Small intestine (tissue), 7 donors: ENCODE results near the gene ARID3A. TPM values are rescaled to one million over a fixed set of nuclear protein-coding genes. Genes with fewer than 3 reads are reported as not detected.

Experiments
- DNase-seq, 2 donors: peaks; one replicate each; pipeline versions ENCODE4 v3.0.0 to v3.0.0-alpha.2; 2013
- FAIRE-seq: peaks from 2 replicates; lab custom pipeline; 2012; peaks lifted over from hg19 to GRCh38; lab: Jason Lieb, UNC
- H3K27ac ChIP-seq, 3 donors: one replicate each; pipeline ENCODE4 v1.5.1; 2013; ENCODE audit warnings: low read length in 2 of 3, mild to moderate bottlenecking in 2 of 3, control low read depth in 1 of 3, inconsistent platforms in 1 of 3, low read depth in 1 of 3, moderate library complexity in 1 of 3
- H3K27me3 ChIP-seq, 3 donors: one replicate each; pipeline ENCODE4 v1.6.1; 2013; ENCODE audit warnings: low read length in 3 of 3, inconsistent platforms in 1 of 3; ENCODE audit not compliant: control insufficient read depth in 3 of 3, insufficient read depth in 3 of 3
- H3K36me3 ChIP-seq, 3 donors: one replicate each; pipeline ENCODE4 v1.6.1; 2013; ENCODE audit warnings: low read length in 3 of 3, inconsistent platforms in 1 of 3, low read depth in 1 of 3, mild to moderate bottlenecking in 1 of 3, moderate library complexity in 1 of 3; ENCODE audit not compliant: control insufficient read depth in 3 of 3, insufficient read depth in 2 of 3
- H3K4me1 ChIP-seq, 3 donors: one replicate each; pipeline ENCODE4 v1.6.1; 2013; ENCODE audit warnings: low read length in 2 of 3, inconsistent platforms in 1 of 3, low read depth in 1 of 3, mild to moderate bottlenecking in 1 of 3, moderate library complexity in 1 of 3; ENCODE audit not compliant: control insufficient read depth in 3 of 3, insufficient read depth in 2 of 3
- H3K4me3 ChIP-seq, 3 donors: one replicate each; pipeline ENCODE4 v1.5.1; 2013; ENCODE audit warnings: low read length in 3 of 3, control low read depth in 1 of 3, inconsistent platforms in 1 of 3, low read depth in 1 of 3, mild to moderate bottlenecking in 1 of 3, moderate library complexity in 1 of 3
- H3K9me3 ChIP-seq, 2 donors: one replicate each; pipeline ENCODE4 v1.6.1; 2013; ENCODE audit warnings: low read depth in 1 of 2, low read length in 1 of 2; ENCODE audit not compliant: control insufficient read depth in 2 of 2, insufficient read depth in 1 of 2
- WGBS, 3 donors: extraction: QIAGEN DNeasy Blood & Tissue Kit; methylation state at CpG; one replicate each; pipeline ENCODE4 v1.1.7; 2013; 5-methylcytosine and 5-hydroxymethylcytosine counted together
- polyA plus RNA-seq, 4 donors: library from polyadenylated mRNA; stranded (reverse) in 3 of 4; unstranded in 1 of 4; fragments of 200-250 nt in 3 of 4; fragments of 120-200 nt in 1 of 4; gene quantifications; one replicate each; pipeline versions ENCODE4 v1.2.1 to v1.2.3, GENCODE V29; 2013
- donor health status: healthy with polysubstance abuse.
- donor health status: control.
- donor health status: control.
- donor health status: Bipolar disorder and iron deficiency.
- donor health status: healthy.

The ARID3A gene
- polyA plus RNA-seq, 4 donors: 1.3 to 242 (median 4.8) TPM

DNA sequence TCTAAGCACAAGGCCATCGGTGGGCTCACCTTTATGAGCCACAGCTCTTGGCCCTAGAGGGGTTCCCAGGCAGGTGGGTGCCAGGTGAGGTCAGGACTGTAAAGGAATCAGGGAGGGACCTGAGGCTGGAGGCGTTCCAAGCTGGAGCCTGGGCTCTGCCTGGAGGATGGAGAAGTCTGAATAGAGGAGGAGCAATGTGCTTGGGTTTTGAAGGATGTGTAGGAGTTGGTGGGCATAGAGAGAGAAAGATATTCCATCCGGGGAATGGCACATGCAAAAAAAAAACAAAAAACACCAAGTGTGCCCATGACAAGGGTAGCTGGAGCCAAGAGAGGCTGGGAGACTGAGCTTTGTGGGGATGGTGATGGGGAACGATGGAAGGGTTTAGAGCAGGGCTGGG lies 76.8 kb downstream of the ARID3A start:
- Histone ChIP-seq H3K9me3 (peaks cover 0 to 5% of the 10 kb centered on the region in 2 donors), H3K4me1 (peaks cover 0 to 9% (median 2%) of the 10 kb centered on the region in 3 donors), H3K27me3 (peaks cover 0 to 44% (median 20%) of the 10 kb centered on the region in 3 donors), H3K4me3 (no peak overlapping the region), H3K27ac (no peak overlapping the region), H3K36me3 (peaks cover 0 to 8% (median 0%) of the 10 kb centered on the region in 3 donors)
- WGBS, 3 donors: 63 to 80% (median 70%) methylated on average over 4 of the region's 4 CpGs
- FAIRE-seq (no peak), DNase-seq (no peak)

DNA sequence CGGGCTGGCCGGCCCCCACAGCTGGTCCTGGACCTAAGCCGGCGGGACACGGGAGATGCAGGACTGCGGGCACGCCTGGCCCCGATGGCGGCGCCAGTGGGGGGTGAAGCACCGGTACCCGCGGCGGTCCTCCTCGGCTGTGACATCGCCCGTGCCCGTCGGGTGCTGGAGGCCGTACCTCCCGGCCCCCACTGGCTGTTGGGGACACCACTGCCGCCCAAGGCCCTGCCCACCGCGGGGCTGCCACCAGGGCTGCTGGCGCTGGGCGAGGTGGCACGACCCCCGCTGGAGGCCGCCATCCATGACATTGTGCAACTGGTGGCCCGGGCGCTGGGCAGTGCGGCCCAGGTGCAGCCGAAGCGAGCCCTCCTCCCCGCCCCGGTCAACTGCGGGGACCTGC lies 77.4 kb downstream of the ARID3A start:
- no peak overlapping the region for H3K4me3 ChIP-seq
- WGBS, 3 donors: 80 to 87% (median 81%) methylated on average over 19 to 37 of the region's 37 CpGs
- no peak for FAIRE-seq
- no peak for DNase-seq
- H3K27ac ChIP-seq: no peak overlapping the region
- H3K9me3 ChIP-seq: peaks cover 0 to 5% of the 10 kb centered on the region in 2 donors
- peaks cover 0 to 37% (median 16%) of the 10 kb centered on the region in 3 donors for H3K27me3 ChIP-seq
- peaks cover 0 to 9% (median 2%) of the 10 kb centered on the region in 3 donors for H3K4me1 ChIP-seq
- peaks cover 0 to 12% (median 0%) of the 10 kb centered on the region in 3 donors for H3K36me3 ChIP-seq

DNA sequence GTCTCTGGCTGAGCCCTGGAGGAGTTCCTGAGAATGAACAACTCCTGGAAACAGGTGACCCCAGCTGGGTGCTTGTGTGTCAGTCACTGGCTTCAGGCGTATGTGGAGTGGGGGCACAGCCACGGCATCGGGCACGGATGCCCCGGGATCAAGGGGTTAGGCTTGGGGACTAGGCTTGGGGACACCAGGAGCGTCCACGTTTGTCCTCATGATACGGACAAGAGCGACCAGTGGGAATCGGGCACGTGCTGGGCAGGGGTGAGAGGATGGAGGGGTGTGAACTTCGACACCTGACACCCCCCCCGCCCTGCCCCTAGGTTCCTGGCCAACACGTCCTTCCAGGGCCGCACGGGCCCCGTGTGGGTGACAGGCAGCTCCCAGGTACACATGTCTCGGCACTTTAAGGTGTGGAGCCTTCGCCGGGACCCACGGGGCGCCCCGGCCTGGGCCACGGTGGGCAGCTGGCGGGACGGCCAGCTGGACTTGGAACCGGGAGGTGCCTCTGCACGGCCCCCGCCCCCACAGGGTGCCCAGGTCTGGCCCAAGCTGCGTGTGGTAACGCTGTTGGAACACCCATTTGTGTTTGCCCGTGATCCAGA lies 78.5 kb downstream of the ARID3A start:
- Histone ChIP-seq H3K27me3 (peaks cover 0 to 27% (median 8%) of the 10 kb centered on the region in 3 donors), H3K36me3 (peaks cover 0 to 19% (median 5%) of the 10 kb centered on the region in 3 donors), H3K27ac (no peak overlapping the region), H3K4me3 (no peak overlapping the region), H3K4me1 (peaks cover 0 to 9% (median 2%) of the 10 kb centered on the region in 3 donors), H3K9me3 (peaks cover 0 to 4% of the 10 kb centered on the region in 2 donors)
- WGBS, 3 donors: 43 to 69% (median 62%) methylated on average over 31 to 32 of the region's 32 CpGs
- FAIRE-seq (no peak), DNase-seq (no peak)

- Histone ChIP-seq H3K4me1 (peaks cover 0 to 9% (median 2%) of the 10 kb centered on the region in 3 donors), H3K4me3 (no peak overlapping the region), H3K27me3 (peaks cover 0 to 21% (median 8%) of the 10 kb centered on the region in 3 donors), H3K36me3 (peaks cover 0 to 26% (median 5%) of the 10 kb centered on the region in 3 donors), H3K9me3 (peaks cover 0 to 2% of the 10 kb centered on the region in 2 donors), H3K27ac (no peak overlapping the region)
- WGBS, 3 donors: 81 to 89% (median 89%) methylated on average over 57 to 70 of the region's 70 CpGs
- DNase-seq (no peak), FAIRE-seq (no peak)
These were observed 79.2 kb downstream of the ARID3A start for GRCh38 chr19:1004803-1005664.

GRCh38 chr19:1006711-1007398 lies 81.0 kb downstream of the ARID3A start:
- peaks cover 0 to 2% of the 10 kb centered on the region in 2 donors for H3K9me3 ChIP-seq
- 42 to 74% (median 60%) methylated on average over 27 of the region's 27 CpGs for WGBS, 3 donors
- H3K27me3 ChIP-seq: peaks cover 0 to 7% (median 4%) of the 10 kb centered on the region in 3 donors
- FAIRE-seq (no peak), DNase-seq (no peak)
- H3K4me3 ChIP-seq: no peak overlapping the region
- no peaks in the 10 kb centered on the region for H3K4me1 ChIP-seq
- peaks cover 6 to 43% (median 20%) of the 10 kb centered on the region in 3 donors for H3K36me3 ChIP-seq
- H3K27ac ChIP-seq: no peak overlapping the region

- no peak overlapping the region for H3K27ac ChIP-seq
- WGBS, 3 donors: 85 to 93% (median 90%) methylated on average over 62 to 73 of the region's 73 CpGs
- FAIRE-seq: no peak
- peaks cover 0 to 3% (median 1%) of the 10 kb centered on the region in 3 donors for H3K27me3 ChIP-seq
- no peak overlapping the region for H3K4me3 ChIP-seq
- H3K4me1 ChIP-seq: no peaks in the 10 kb centered on the region
- DNase-seq: no peak
- H3K9me3 ChIP-seq: peaks cover 0 to 2% of the 10 kb centered on the region in 2 donors
- peaks cover 8 to 51% (median 20%) of the 10 kb centered on the region in 3 donors for H3K36me3 ChIP-seq
These were observed 81.8 kb downstream of the ARID3A start for GRCh38 chr19:1007399-1008251.

DNA sequence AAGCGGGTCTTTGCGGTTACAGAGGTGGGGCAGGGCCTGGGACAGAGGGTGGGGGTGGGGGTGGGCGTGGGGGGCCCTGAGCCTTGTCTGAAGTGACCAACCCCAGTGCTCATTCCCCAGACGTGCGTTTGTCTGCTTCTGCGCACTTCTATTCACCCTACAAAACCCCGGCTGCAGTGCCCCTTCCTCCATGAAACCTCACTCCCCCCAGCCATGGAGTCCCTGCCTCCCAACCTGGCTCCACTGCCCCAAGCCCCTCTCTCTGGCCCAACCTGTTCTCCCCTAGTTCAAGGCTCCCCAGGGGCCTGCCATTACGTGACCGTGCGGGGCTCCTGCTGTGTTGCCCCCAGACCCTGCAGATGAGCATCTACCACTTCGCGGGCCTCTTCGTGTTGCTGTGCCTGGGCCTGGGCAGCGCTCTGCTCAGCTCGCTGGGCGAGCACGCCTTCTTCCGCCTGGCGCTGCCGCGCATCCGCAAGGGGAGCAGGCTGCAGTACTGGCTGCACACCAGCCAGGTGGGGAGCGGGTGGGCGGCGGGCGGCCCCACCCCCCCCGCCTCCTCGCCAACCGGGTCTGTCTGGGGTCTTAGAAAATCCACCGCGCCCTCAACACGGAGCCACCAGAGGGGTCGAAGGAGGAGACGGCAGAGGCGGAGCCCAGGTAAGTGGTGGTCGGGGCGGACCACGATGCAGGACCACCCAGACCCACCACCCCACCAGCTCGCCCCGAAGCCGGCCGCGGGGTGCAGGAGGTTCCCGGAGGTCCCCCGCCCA lies 82.6 kb downstream of the ARID3A start:
- no peak for FAIRE-seq
- WGBS, 3 donors: 92 to 95% (median 92%) methylated on average over 32 to 45 of the region's 45 CpGs
- peak overlapping the region in 2 of 3 donors; percentile 17 to 22 for H3K27ac ChIP-seq

More for the DNA sequence above, 82.6 kb downstream of the ARID3A start:
- H3K4me1 ChIP-seq: no peaks in the 10 kb centered on the region
- DNase-seq: no peak
- H3K36me3 ChIP-seq: peaks cover 15 to 59% (median 20%) of the 10 kb centered on the region in 3 donors
- H3K27me3 ChIP-seq: no peaks in the 10 kb centered on the region
- no peak overlapping the region for H3K4me3 ChIP-seq
- H3K9me3 ChIP-seq: peaks cover 0 to 2% of the 10 kb centered on the region in 2 donors
